Right lobe of liver (tissue), 4 donors: Measurements from ENCODE around the gene CYSTM1.

Experiments used
- POLR2A ChIP-seq: fragments of 450-650 bp; IDR thresholded peaks from one replicate; pipeline ENCODE4 v1.6.1; 2017; ENCODE audit warnings: antibody characterized with exemption, mild to moderate bottlenecking
- TF ChIP-seq, protein P1 (sequence below), 4 donors: fragments of 200-600 bp in 3 of 4; fragments of 450-650 bp in 1 of 4; IDR thresholded peaks; one replicate each; pipeline versions ENCODE4 v1.5.1 to v1.8.0; 2016 to 2022; ENCODE audit warnings: antibody characterized with exemption in 4 of 4, mild to moderate bottlenecking in 2 of 4
- donor health status: DM: no; HTN: no; CAD: no.
- donor health status: DM: no; HTN: no; CAD: no.
- donor health status: DM: no; HTN: yes; CAD: no.

- TF ChIP-seq, protein P1, sequence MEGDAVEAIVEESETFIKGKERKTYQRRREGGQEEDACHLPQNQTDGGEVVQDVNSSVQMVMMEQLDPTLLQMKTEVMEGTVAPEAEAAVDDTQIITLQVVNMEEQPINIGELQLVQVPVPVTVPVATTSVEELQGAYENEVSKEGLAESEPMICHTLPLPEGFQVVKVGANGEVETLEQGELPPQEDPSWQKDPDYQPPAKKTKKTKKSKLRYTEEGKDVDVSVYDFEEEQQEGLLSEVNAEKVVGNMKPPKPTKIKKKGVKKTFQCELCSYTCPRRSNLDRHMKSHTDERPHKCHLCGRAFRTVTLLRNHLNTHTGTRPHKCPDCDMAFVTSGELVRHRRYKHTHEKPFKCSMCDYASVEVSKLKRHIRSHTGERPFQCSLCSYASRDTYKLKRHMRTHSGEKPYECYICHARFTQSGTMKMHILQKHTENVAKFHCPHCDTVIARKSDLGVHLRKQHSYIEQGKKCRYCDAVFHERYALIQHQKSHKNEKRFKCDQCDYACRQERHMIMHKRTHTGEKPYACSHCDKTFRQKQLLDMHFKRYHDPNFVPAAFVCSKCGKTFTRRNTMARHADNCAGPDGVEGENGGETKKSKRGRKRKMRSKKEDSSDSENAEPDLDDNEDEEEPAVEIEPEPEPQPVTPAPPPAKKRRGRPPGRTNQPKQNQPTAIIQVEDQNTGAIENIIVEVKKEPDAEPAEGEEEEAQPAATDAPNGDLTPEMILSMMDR (IDR thresholded peaks at IDR 0.05), result no peak
- TF ChIP-seq POLR2A, result no peak
Measured at GRCh38 chr5:140142856-140143255, 32.1 kb upstream of the CYSTM1 start.
